SHP77 treated with DMSO at 0.1 percent for 48 hours (cell line): ENCODE data around the gene ARHGAP18.

ENCODE experiments used
- DNase-seq: peaks from one replicate; lab custom pipeline; 2025; lab: John Stamatoyannopoulos, UW

ARHGAP18 gene

GRCh38 chr6:129725341-129725740, 15.4 kb upstream of the ARHGAP18 start:
- DNase-seq: no peak

- no peak for DNase-seq
These were observed 9.7 kb upstream of the ARHGAP18 start for GRCh38 chr6:129719692-129720091.

GRCh38 chr6:129717277-129717676, 7.3 kb upstream of the ARHGAP18 start:
- no peak for DNase-seq

GRCh38 chr6:129713806-129714333, 3.9 kb upstream of the ARHGAP18 start:
- no peak for DNase-seq

- no peak for DNase-seq
These were observed 1.3 kb upstream of the ARHGAP18 start for GRCh38 chr6:129711271-129711631.

- DNase-seq: no peak
These were observed 683 bp upstream of the ARHGAP18 start for GRCh38 chr6:129710450-129711270.

GRCh38 chr6:129709196-129709768, 695 bp downstream of the ARHGAP18 start:
- no peak for DNase-seq

- DNase-seq: no peak
These were observed 1.3 kb downstream of the ARHGAP18 start for GRCh38 chr6:129708496-129709195.

GRCh38 chr6:129707882-129708495, 2.0 kb downstream of the ARHGAP18 start:
- DNase-seq: no peak

GRCh38 chr6:129707028-129707427, 2.9 kb downstream of the ARHGAP18 start:
- no peak for DNase-seq

- no peak for DNase-seq
These were observed 4.8 kb downstream of the ARHGAP18 start for GRCh38 chr6:129705212-129705611.

- no peak for DNase-seq
These were observed 5.3 kb downstream of the ARHGAP18 start for GRCh38 chr6:129704708-129705107.

GRCh38 chr6:129701721-129702455, 8.1 kb downstream of the ARHGAP18 start:
- DNase-seq: no peak

GRCh38 chr6:129700666-129701065, 9.3 kb downstream of the ARHGAP18 start:
- no peak for DNase-seq

- DNase-seq: no peak
These were observed 10.3 kb downstream of the ARHGAP18 start for GRCh38 chr6:129699659-129700058.

GRCh38 chr6:129698430-129698829, 11.5 kb downstream of the ARHGAP18 start:
- DNase-seq: no peak

- DNase-seq: no peak
These were observed 12.2 kb downstream of the ARHGAP18 start for GRCh38 chr6:129697788-129698187.

- no peak for DNase-seq
These were observed 13.1 kb downstream of the ARHGAP18 start for GRCh38 chr6:129696843-129697242.

GRCh38 chr6:129696028-129696418, 14.0 kb downstream of the ARHGAP18 start:
- no peak for DNase-seq

- no peak for DNase-seq
These were observed 14.5 kb downstream of the ARHGAP18 start for GRCh38 chr6:129695373-129696027.

- DNase-seq: no peak
These were observed 15.9 kb downstream of the ARHGAP18 start for GRCh38 chr6:129694036-129694435.
